Nephron progenitor cell (in vitro differentiated cells): ENCODE data around the gene DNAJC18.

ENCODE experiments used
- DNase-seq: peaks from one replicate; pipeline ENCODE4 v3.0.0; 2021
- H3K27ac Mint-ChIP-seq: 2 replicates; pipeline ENCODE4 v1.8.0; 2021; ENCODE audit warnings: mild to moderate bottlenecking, moderate library complexity, mixed read lengths
- H3K27me3 Mint-ChIP-seq: 2 replicates; pipeline ENCODE4 v1.8.0; 2021; ENCODE audit warnings: mild to moderate bottlenecking, low read depth, mixed read lengths; ENCODE audit not compliant: poor library complexity
- H3K36me3 Mint-ChIP-seq: 2 replicates; pipeline ENCODE4 v1.8.0; 2021; ENCODE audit warnings: low read depth, mixed read lengths
- H3K4me1 Mint-ChIP-seq: 2 replicates; pipeline ENCODE4 v1.8.0; 2021; ENCODE audit warnings: mixed read lengths
- H3K4me3 Mint-ChIP-seq: 2 replicates; pipeline ENCODE4 v1.8.0; 2021; ENCODE audit warnings: mild to moderate bottlenecking, moderate library complexity, mixed read lengths
- H3K9me3 Mint-ChIP-seq: 2 replicates; pipeline ENCODE4 v1.8.0; 2021; ENCODE audit warnings: mild to moderate bottlenecking, moderate library complexity, mixed read lengths
- CTCF ChIP-seq: fragments of 200-600 bp; sonication (generic); IDR thresholded peaks from 2 replicates; pipeline ENCODE4 v1.5.0; 2021; ENCODE audit warnings: antibody characterized with exemption

The DNAJC18 gene

GRCh38 chr5:139473105-139473504 lies 33.8 kb upstream of the DNAJC18 start:
- Mint-ChIP-seq H3K36me3 (no peaks in the 10 kb centered on the region), H3K27ac (peak overlapping the region; percentile 99), H3K27me3 (no peaks in the 10 kb centered on the region), H3K4me1 (peaks cover 61% of the 10 kb centered on the region), H3K9me3 (no peaks in the 10 kb centered on the region), H3K4me3 (peak overlapping the region; percentile 67)
- no peak for TF ChIP-seq CTCF
- DNase-seq, result peak; percentile 51

- Mint-ChIP-seq H3K27ac (peak overlapping the region; percentile 99), H3K36me3 (no peaks in the 10 kb centered on the region), H3K4me3 (no peak overlapping the region)
Measured at GRCh38 chr5:139472386-139473030, 33.2 kb upstream of the DNAJC18 start.

GRCh38 chr5:139470821-139471300 lies 31.5 kb upstream of the DNAJC18 start, which contains the start of gene SMIM33:
SMIM33 (plus strand) TSS chr5:139471004; CDS start chr5:139471122, 118 bp downstream.
- DNase-seq, result no peak
- H3K36me3 Mint-ChIP-seq, result no peaks in the 10 kb centered on the region
- H3K4me1 Mint-ChIP-seq, result peaks cover 63% of the 10 kb centered on the region
- TF ChIP-seq CTCF, result no peak
- no peaks in the 10 kb centered on the region for H3K9me3 Mint-ChIP-seq
- H3K27ac Mint-ChIP-seq, result no peak within 1 kb of the TSS
- no peak within 1 kb of the TSS for H3K4me3 Mint-ChIP-seq
- H3K27me3 Mint-ChIP-seq, result no peaks in the 10 kb centered on the region

More at GRCh38 chr5:139472386-139473030, 33.2 kb upstream of the DNAJC18 start:
- DNase-seq, result no peak
- Mint-ChIP-seq H3K9me3 (no peaks in the 10 kb centered on the region), H3K27me3 (no peaks in the 10 kb centered on the region), H3K4me1 (peaks cover 61% of the 10 kb centered on the region)
- no peak for TF ChIP-seq CTCF

- H3K9me3 Mint-ChIP-seq, result no peaks in the 10 kb centered on the region
- no peak for DNase-seq
- no peak overlapping the region for H3K4me3 Mint-ChIP-seq
- peaks cover 39% of the 10 kb centered on the region for H3K4me1 Mint-ChIP-seq
- no peaks in the 10 kb centered on the region for H3K36me3 Mint-ChIP-seq
- peak overlapping the region; percentile 90 for H3K27ac Mint-ChIP-seq
- no peak for TF ChIP-seq CTCF
- H3K27me3 Mint-ChIP-seq, result no peaks in the 10 kb centered on the region
Measured at GRCh38 chr5:139468421-139468931, 29.2 kb upstream of the DNAJC18 start.

GRCh38 chr5:139462586-139463276 lies 23.4 kb upstream of the DNAJC18 start, which contains the start of gene ECSCR:
ECSCR (minus strand) TSS chr5:139462743; CDS start chr5:139462670, 73 bp downstream.
- H3K9me3 Mint-ChIP-seq, result no peaks in the 10 kb centered on the region
- H3K27me3 Mint-ChIP-seq, result peaks cover 6% of the 10 kb centered on the region
- no peak within 1 kb of the TSS for H3K4me3 Mint-ChIP-seq
- no peaks in the 10 kb centered on the region for H3K36me3 Mint-ChIP-seq
- DNase-seq, result no peak
- H3K27ac Mint-ChIP-seq, result no peak within 1 kb of the TSS
- TF ChIP-seq CTCF, result no peak
- H3K4me1 Mint-ChIP-seq, result peaks cover 30% of the 10 kb centered on the region
